ENCODE measurements around the gene FBLN1.

Gene FBLN1

GRCh38 chr22:45473626-45474237 lies 29.0 kb upstream of the FBLN1 start:
- TF ChIP-seq ARNTL (CRISPR knock-in tag; IDR thresholded peaks at IDR 0.05; ENCODE audit: borderline replicate concordance, low read depth) (no peak), BACH2 (CRISPR knock-in tag; IDR thresholded peaks at IDR 0.05; ENCODE audit: borderline replicate concordance) (no peak), TOX (CRISPR knock-in tag; IDR thresholded peaks at IDR 0.05; ENCODE audit: borderline replicate concordance) (no peak), RARB (CRISPR knock-in tag; IDR thresholded peaks at IDR 0.05) (no peak), ZNF70 (CRISPR knock-in tag; IDR thresholded peaks at IDR 0.05) (no peak), TCF4 (CRISPR knock-in tag; IDR thresholded peaks at IDR 0.05; ENCODE audit: borderline replicate concordance) (no peak), ZC3H10 (CRISPR knock-in tag; IDR thresholded peaks at IDR 0.05) (no peak), ESRRG (CRISPR knock-in tag; IDR thresholded peaks at IDR 0.05) (no peak), ZNF8 (CRISPR knock-in tag; IDR thresholded peaks at IDR 0.05) (no peak), TSHZ2 (CRISPR knock-in tag; IDR thresholded peaks at IDR 0.05) (no peak), CSDC2 (CRISPR knock-in tag; IDR thresholded peaks at IDR 0.05) (no peak), POU6F1 (CRISPR knock-in tag; IDR thresholded peaks at IDR 0.05; ENCODE audit: borderline replicate concordance, low read depth) (no peak), ZFP3 (CRISPR knock-in tag; IDR thresholded peaks at IDR 0.05) (no peak), ZNF565 (CRISPR knock-in tag; conservative IDR thresholded peaks at IDR 0.05; ENCODE audit: low read depth) (no peak), SNAI2 (CRISPR knock-in tag; IDR thresholded peaks at IDR 0.05) (no peak), GLIS3 (CRISPR knock-in tag; IDR thresholded peaks at IDR 0.05) (no peak), ZFP30 (CRISPR knock-in tag; IDR thresholded peaks at IDR 0.05) (no peak)
- ATAC-seq: no peak

- no peak for ATAC-seq
- TF ChIP-seq PATZ1 (CRISPR knock-in tag; IDR thresholded peaks at IDR 0.05; ENCODE audit: borderline replicate concordance): no peak
- TF ChIP-seq CREB5 (CRISPR knock-in tag; IDR thresholded peaks at IDR 0.05; ENCODE audit: low read depth): no peak
- no peak for TF ChIP-seq BACH2 (CRISPR knock-in tag; IDR thresholded peaks at IDR 0.05; ENCODE audit: borderline replicate concordance)
- no peak for TF ChIP-seq ZNF565 (CRISPR knock-in tag; conservative IDR thresholded peaks at IDR 0.05; ENCODE audit: low read depth)
- TF ChIP-seq ISL1 (CRISPR knock-in tag; IDR thresholded peaks at IDR 0.05): no peak
- no peak for TF ChIP-seq ZNF8 (CRISPR knock-in tag; IDR thresholded peaks at IDR 0.05)
- no peak for TF ChIP-seq ZNF70 (CRISPR knock-in tag; IDR thresholded peaks at IDR 0.05)
- no peak for TF ChIP-seq SNAI2 (CRISPR knock-in tag; IDR thresholded peaks at IDR 0.05)
Measured at GRCh38 chr22:45475063-45475747, 27.5 kb upstream of the FBLN1 start.

- no peak for ATAC-seq
- TF ChIP-seq ESRRG (CRISPR knock-in tag; IDR thresholded peaks at IDR 0.05): no peak
- no peak for TF ChIP-seq ZFP3 (CRISPR knock-in tag; IDR thresholded peaks at IDR 0.05)
- no peak for TF ChIP-seq PATZ1 (CRISPR knock-in tag; IDR thresholded peaks at IDR 0.05; ENCODE audit: borderline replicate concordance)
- TF ChIP-seq ZC3H10 (CRISPR knock-in tag; IDR thresholded peaks at IDR 0.05): no peak
- no peak for TF ChIP-seq PPARA (CRISPR knock-in tag; IDR thresholded peaks at IDR 0.05; ENCODE audit: borderline replicate concordance)
- no peak for TF ChIP-seq GLIS3 (CRISPR knock-in tag; IDR thresholded peaks at IDR 0.05)
- no peak for TF ChIP-seq BACH2 (CRISPR knock-in tag; IDR thresholded peaks at IDR 0.05; ENCODE audit: borderline replicate concordance)
- TF ChIP-seq TCF4 (CRISPR knock-in tag; IDR thresholded peaks at IDR 0.05; ENCODE audit: borderline replicate concordance): no peak
- no peak for TF ChIP-seq OSR1 (CRISPR knock-in tag; IDR thresholded peaks at IDR 0.05)
Measured at GRCh38 chr22:45475851-45476514, 26.7 kb upstream of the FBLN1 start.
